ENCODE data around the gene TADA1. TPM values are rescaled to one million over a fixed set of nuclear protein-coding genes. Genes with fewer than 3 reads are reported as not detected.
A peak's percentile ranks its signal among the peaks of the same experiment; 100 is the strongest.

Gene TADA1
- total and polyA plus RNA-seq, 8 donors: 2.8 to 8.2 (median 4.0) TPM

GRCh38 chr1:166843769-166844596, 32.1 kb downstream of the TADA1 start:
- H3K27ac ChIP-seq: no peak overlapping the region
- no peak overlapping the region for H3K4me3 ChIP-seq
- TF ChIP-seq, protein P1, sequence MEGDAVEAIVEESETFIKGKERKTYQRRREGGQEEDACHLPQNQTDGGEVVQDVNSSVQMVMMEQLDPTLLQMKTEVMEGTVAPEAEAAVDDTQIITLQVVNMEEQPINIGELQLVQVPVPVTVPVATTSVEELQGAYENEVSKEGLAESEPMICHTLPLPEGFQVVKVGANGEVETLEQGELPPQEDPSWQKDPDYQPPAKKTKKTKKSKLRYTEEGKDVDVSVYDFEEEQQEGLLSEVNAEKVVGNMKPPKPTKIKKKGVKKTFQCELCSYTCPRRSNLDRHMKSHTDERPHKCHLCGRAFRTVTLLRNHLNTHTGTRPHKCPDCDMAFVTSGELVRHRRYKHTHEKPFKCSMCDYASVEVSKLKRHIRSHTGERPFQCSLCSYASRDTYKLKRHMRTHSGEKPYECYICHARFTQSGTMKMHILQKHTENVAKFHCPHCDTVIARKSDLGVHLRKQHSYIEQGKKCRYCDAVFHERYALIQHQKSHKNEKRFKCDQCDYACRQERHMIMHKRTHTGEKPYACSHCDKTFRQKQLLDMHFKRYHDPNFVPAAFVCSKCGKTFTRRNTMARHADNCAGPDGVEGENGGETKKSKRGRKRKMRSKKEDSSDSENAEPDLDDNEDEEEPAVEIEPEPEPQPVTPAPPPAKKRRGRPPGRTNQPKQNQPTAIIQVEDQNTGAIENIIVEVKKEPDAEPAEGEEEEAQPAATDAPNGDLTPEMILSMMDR (IDR thresholded peaks at IDR 0.05): no peak
- no peak for ATAC-seq
- no peaks in the 10 kb centered on the region for H3K27me3 ChIP-seq
- 28 to 29% methylated on average over 7 of the region's 7 CpGs for WGBS, 2 donors
- H3K36me3 ChIP-seq: peaks cover 0 to 47% (median 19%) of the 10 kb centered on the region in 3 donors
- H3K4me1 ChIP-seq: peaks cover 23 to 44% (median 24%) of the 10 kb centered on the region in 3 donors
- FAIRE-seq: no peak
- intact Hi-C loops (cut with DNase I): no loop called here
- no peaks in the 10 kb centered on the region for H3K9me3 ChIP-seq
- peak in 1 of 6 donors; percentile 57 for DNase-seq

DNA sequence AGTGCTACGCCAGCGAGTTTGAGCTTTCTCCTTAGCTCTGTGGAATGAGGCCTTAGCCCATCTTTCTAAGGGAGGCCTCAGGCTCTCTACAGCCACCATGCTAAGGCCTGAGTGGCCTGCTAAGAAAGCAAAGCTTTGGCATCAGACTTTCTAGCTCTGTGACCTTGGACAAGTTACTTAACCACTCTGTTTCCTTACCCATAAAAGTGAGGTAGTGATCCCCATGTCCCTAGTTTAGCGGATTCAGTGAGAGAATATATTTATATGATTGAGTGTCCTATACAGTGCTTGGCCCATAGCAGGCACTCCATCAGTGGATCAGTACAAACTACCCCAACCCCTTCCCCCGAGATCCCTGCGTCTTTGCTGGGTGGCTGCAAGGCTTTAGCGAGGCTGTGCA, 32.7 kb downstream of the TADA1 start:
- no peak for ATAC-seq
- H3K4me3 ChIP-seq: no peak overlapping the region
- H3K9me3 ChIP-seq: no peaks in the 10 kb centered on the region
- no peak overlapping the region for H3K27ac ChIP-seq
- TF ChIP-seq, protein P1 (IDR thresholded peaks at IDR 0.05): no peak
- DNase-seq: no peak
- no peaks in the 10 kb centered on the region for H3K27me3 ChIP-seq
- intact Hi-C loops (cut with DNase I): no loop called here
- peaks cover 26 to 48% (median 29%) of the 10 kb centered on the region in 3 donors for H3K4me1 ChIP-seq
- WGBS, 2 donors: 59 to 63% methylated on average over 6 of the region's 6 CpGs
- no peak for FAIRE-seq
- peaks cover 0 to 43% (median 19%) of the 10 kb centered on the region in 3 donors for H3K36me3 ChIP-seq

- intact Hi-C loops (cut with DNase I): no loop called here
- peak in 4 of 6 donors; percentile 40 to 52 (median 50) for DNase-seq
- peaks cover 0 to 16% (median 13%) of the 10 kb centered on the region in 3 donors for H3K36me3 ChIP-seq
- peak; percentile 38 to 58 (median 52) for ATAC-seq
- 12 to 13% methylated on average over 16 of the region's 16 CpGs for WGBS, 2 donors
- no peaks in the 10 kb centered on the region for H3K9me3 ChIP-seq
- no peaks in the 10 kb centered on the region for H3K27me3 ChIP-seq
- H3K4me3 ChIP-seq: peak overlapping the region; percentile 31 to 75 (median 66)
- TF ChIP-seq, protein P1 (IDR thresholded peaks at IDR 0.05): no peak
- H3K27ac ChIP-seq: peak overlapping the region; percentile 47 to 94 (median 66)
- FAIRE-seq: no peak
- peaks cover 29 to 49% (median 32%) of the 10 kb centered on the region in 3 donors for H3K4me1 ChIP-seq
These were observed 35.5 kb downstream of the TADA1 start for GRCh38 chr1:166840309-166841274.

GRCh38 chr1:166839600-166840308, 36.3 kb downstream of the TADA1 start:
- H3K9me3 ChIP-seq: no peaks in the 10 kb centered on the region
- peak; percentile 42 to 78 (median 62) for DNase-seq
- H3K36me3 ChIP-seq: peaks cover 0 to 10% (median 9%) of the 10 kb centered on the region in 3 donors
- TF ChIP-seq, protein P1 (IDR thresholded peaks at IDR 0.05): no peak
- 1 to 3% methylated on average over 30 to 82 of the region's 82 CpGs for WGBS, 2 donors
- H3K4me1 ChIP-seq: peaks cover 29 to 49% (median 32%) of the 10 kb centered on the region in 3 donors
- no peak for FAIRE-seq
- H3K4me3 ChIP-seq: peak overlapping the region; percentile 31 to 75 (median 66)
- ATAC-seq: peak; percentile 13 to 31 (median 28)
- H3K27ac ChIP-seq: peak overlapping the region; percentile 47 to 94 (median 73)
- no peaks in the 10 kb centered on the region for H3K27me3 ChIP-seq
- intact Hi-C loops (cut with DNase I): no loop called here
